ENCODE measurements around the gene SLC13A3. TPM values are rescaled to one million over a fixed set of nuclear protein-coding genes. Genes with fewer than 3 reads are reported as not detected.
A peak's percentile ranks its signal among the peaks of the same experiment; 100 is the strongest.

The SLC13A3 gene
- total RNA-seq, 1 experiment from 2014 or later: 17.5 TPM

DNA sequence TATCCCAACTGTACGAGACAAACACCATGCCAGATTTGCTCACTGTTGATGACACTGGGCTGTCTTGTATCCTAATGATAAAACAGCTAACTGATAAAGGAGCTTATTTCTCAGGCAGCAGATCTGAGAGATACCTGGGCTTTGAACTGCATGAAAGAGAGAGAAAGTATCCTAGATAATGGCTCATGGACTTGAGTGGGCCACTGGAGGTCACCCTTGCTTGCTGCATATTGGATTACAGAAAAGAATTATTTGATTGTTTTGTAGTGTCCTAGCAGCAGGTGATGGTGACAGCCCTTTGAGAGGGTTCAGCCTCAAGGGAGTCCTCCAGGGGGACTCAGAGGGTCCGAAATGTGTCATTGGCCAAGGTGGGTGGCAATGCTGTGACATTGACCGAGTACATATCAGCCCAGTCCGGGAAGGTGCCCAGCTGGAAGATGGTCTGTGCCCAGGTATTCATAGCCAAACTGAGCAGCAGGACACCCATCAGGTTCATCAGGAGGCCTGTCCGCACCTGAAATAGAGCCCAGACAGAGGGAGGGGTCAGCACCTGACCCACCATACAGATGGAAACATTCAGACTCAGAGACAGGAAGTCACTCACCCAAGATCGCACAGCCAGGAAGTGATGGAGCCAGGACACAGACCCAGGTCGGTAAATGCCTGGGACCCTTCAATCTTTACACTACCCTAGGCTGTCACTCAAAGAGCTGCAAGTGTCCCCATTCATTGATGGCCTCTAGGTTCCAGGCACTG, 91.4 kb downstream of the SLC13A3 start:
- no peaks in the 10 kb centered on the region for H3K36me3 Mint-ChIP-seq (ENCODE audit: insufficient read depth in 1 of 3, low read depth in 3 of 3)
- H2BK15ac ChIP-seq (ENCODE audit: low read depth, low read length): no peak overlapping the region
- H4K91ac ChIP-seq (ENCODE audit: insufficient read length, low read depth, low read length): no peak overlapping the region
- H3K9me3 ChIP-seq (ENCODE audit: control insufficient read depth, low read depth, low read length): no peaks in the 10 kb centered on the region
- H3T11ph ChIP-seq (ENCODE audit: low read length): no peak overlapping the region
- no peak overlapping the region for H3K27ac ChIP-seq (ENCODE audit: insufficient read length, low read depth, low read length)
- peaks cover 5% of the 10 kb centered on the region for H3K23me2 ChIP-seq (ENCODE audit: insufficient read length, low read depth, low read length, poor library complexity, severe bottlenecking)
- H3K14ac ChIP-seq (ENCODE audit: insufficient read depth, low read length): no peak overlapping the region
- H3K4me1 ChIP-seq (ENCODE audit: insufficient read depth, low read length): peaks cover 7% of the 10 kb centered on the region; the same call in 1 of the 2 replicates
- H2AFZ ChIP-seq (ENCODE audit: low read length): no peak overlapping the region
- no peak overlapping the region for H3K4ac ChIP-seq (ENCODE audit: low read depth, low read length)
- no peak overlapping the region for H3K4me2 ChIP-seq (ENCODE audit: insufficient read depth, insufficient read length, low read length)
- DNase-seq: no peak
- H3K27ac Mint-ChIP-seq: no peak overlapping the region
- H2BK120ac ChIP-seq (ENCODE audit: low read depth, low read length, poor library complexity, severe bottlenecking): no peak overlapping the region
- no peak overlapping the region for H3K4me3 Mint-ChIP-seq
- no peaks in the 10 kb centered on the region for H3K9me3 Mint-ChIP-seq
- H3K4me1 Mint-ChIP-seq: peaks cover 35 to 48% of the 10 kb centered on the region in 2 experiments
- H3K79me2 ChIP-seq (ENCODE audit: insufficient read depth, low read length): no peaks in the 10 kb centered on the region
- H3K18ac ChIP-seq (ENCODE audit: insufficient read length, low read depth, low read length): no peak overlapping the region
- H2BK12ac ChIP-seq (ENCODE audit: insufficient read length, low read depth, low read length): no peak overlapping the region
- no peak overlapping the region for H2BK5ac ChIP-seq (ENCODE audit: insufficient read length, low read length)
- H2AK5ac ChIP-seq (ENCODE audit: insufficient read length, low read length): no peak overlapping the region
- H3K27me3 Mint-ChIP-seq (ENCODE audit: low read depth): no peaks in the 10 kb centered on the region
- H3K23ac ChIP-seq (ENCODE audit: insufficient read length, low read depth, low read length): no peak overlapping the region
- no peak overlapping the region for H3K56ac ChIP-seq (ENCODE audit: insufficient read length, low read depth, low read length)
- H3K79me1 ChIP-seq (ENCODE audit: insufficient read depth, low read depth, low read length, poor library complexity, severe bottlenecking): no peaks in the 10 kb centered on the region
- WGBS (ENCODE audit: extremely low coverage, insufficient read length, low lambda C conversion rate): no CpG with 5 or more reads among the region's 7 CpGs
- H4K20me1 ChIP-seq (ENCODE audit: control insufficient read depth, insufficient read depth, insufficient read length): no peaks in the 10 kb centered on the region
- no peak overlapping the region for H3K9ac ChIP-seq (ENCODE audit: extremely low read depth, insufficient read length, low read length)
- no peak overlapping the region for H4K5ac ChIP-seq (ENCODE audit: insufficient read length, low read depth, low read length)
- TF ChIP-seq, protein P1, sequence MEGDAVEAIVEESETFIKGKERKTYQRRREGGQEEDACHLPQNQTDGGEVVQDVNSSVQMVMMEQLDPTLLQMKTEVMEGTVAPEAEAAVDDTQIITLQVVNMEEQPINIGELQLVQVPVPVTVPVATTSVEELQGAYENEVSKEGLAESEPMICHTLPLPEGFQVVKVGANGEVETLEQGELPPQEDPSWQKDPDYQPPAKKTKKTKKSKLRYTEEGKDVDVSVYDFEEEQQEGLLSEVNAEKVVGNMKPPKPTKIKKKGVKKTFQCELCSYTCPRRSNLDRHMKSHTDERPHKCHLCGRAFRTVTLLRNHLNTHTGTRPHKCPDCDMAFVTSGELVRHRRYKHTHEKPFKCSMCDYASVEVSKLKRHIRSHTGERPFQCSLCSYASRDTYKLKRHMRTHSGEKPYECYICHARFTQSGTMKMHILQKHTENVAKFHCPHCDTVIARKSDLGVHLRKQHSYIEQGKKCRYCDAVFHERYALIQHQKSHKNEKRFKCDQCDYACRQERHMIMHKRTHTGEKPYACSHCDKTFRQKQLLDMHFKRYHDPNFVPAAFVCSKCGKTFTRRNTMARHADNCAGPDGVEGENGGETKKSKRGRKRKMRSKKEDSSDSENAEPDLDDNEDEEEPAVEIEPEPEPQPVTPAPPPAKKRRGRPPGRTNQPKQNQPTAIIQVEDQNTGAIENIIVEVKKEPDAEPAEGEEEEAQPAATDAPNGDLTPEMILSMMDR (conservative IDR thresholded peaks at IDR 0.05): peak; percentile 33; the same call in 2 of the 3 replicates
- H2BK20ac ChIP-seq (ENCODE audit: low read depth, low read length, poor library complexity, severe bottlenecking): no peak overlapping the region
- H4K8ac ChIP-seq (replicated peaks; ENCODE audit: insufficient read length, low read depth, low read length): no peak overlapping the region
- H3K27me3 ChIP-seq (ENCODE audit: insufficient read depth, low read length): no peaks in the 10 kb centered on the region

All from H9 (cell line).